SJSA1 (cell line): Measurements from ENCODE around the gene DTX1. TPM values are rescaled to one million over a fixed set of nuclear protein-coding genes. Genes with fewer than 3 reads are reported as not detected.

Source experiments
- DNase-seq, 2 experiments: peaks; one replicate each; pipeline ENCODE4 v3.0.0-alpha.2; 2015 to 2020; ENCODE audit warnings: low spot score in 2 of 2, low read depth in 1 of 2
- H3K27ac ChIP-seq: fragments of 250-450 bp; sonication (Bioruptor Pico); 2 replicates; pipeline ENCODE4 v1.5.1; 2020; ENCODE audit warnings: mild to moderate bottlenecking, moderate library complexity
- H3K27me3 ChIP-seq: fragments of 250-450 bp; sonication (Bioruptor Pico); replicated peaks from 2 replicates; pipeline ENCODE4 v1.5.1; 2020; ENCODE audit warnings: mild to moderate bottlenecking, moderate library complexity
- H3K36me3 ChIP-seq: fragments of 250-450 bp; sonication (Bioruptor Pico); 2 replicates; pipeline ENCODE4 v1.5.1; 2020; ENCODE audit warnings: mild to moderate bottlenecking
- H3K4me1 ChIP-seq: fragments of 250-450 bp; sonication (Bioruptor Pico); replicated peaks from 2 replicates; pipeline ENCODE4 v1.6.1; 2021; ENCODE audit warnings: mild to moderate bottlenecking
- H3K4me3 ChIP-seq: fragments of 250-450 bp; sonication (Bioruptor Pico); 2 replicates; pipeline ENCODE4 v1.5.1; 2020; ENCODE audit warnings: mild to moderate bottlenecking
- H3K9me3 ChIP-seq: fragments of 250-450 bp; sonication (Bioruptor Pico); replicated peaks from 2 replicates; pipeline ENCODE4 v1.5.1; 2020; ENCODE audit warnings: mild to moderate bottlenecking
- total RNA-seq: library from RNA; depleted of rRNA; stranded (reverse); fragments of >200 nt; shearing (Covaris generic); gene quantifications from 2 replicates; pipeline ENCODE4 v1.2.3, GENCODE V29; 2014; rRNA removed

The DTX1 gene
- total RNA-seq, result not detected in 2 replicates

- Histone ChIP-seq H3K36me3 (no peaks in the 10 kb centered on the region), H3K4me3 (no peak within 1 kb of the TSS), H3K9me3 (no peaks in the 10 kb centered on the region), H3K27me3 (peaks cover 42% of the 10 kb centered on the region), H3K27ac (no peak within 1 kb of the TSS), H3K4me1 (no peaks in the 10 kb centered on the region)
- no peak for DNase-seq
These were observed at the start of gene DTX1 for GRCh38 chr12:113056631-113057488. Gene DTX1, plus strand, starts transcription at chr12:113056730. Its CDS starts 1,463 bp downstream, at chr12:113058193.

- H3K4me3 ChIP-seq, result no peak overlapping the region
- peak; percentile 56 to 60 for DNase-seq
- H3K9me3 ChIP-seq, result no peaks in the 10 kb centered on the region
- peaks cover 13% of the 10 kb centered on the region for H3K4me1 ChIP-seq
- no peaks in the 10 kb centered on the region for H3K36me3 ChIP-seq
- no peaks in the 10 kb centered on the region for H3K27me3 ChIP-seq
- no peak overlapping the region; the same call in 1 of the 2 replicates for H3K27ac ChIP-seq
These were observed 49.4 kb upstream of the DTX1 start for GRCh38 chr12:113007166-113007565.

GRCh38 chr12:113010701-113011100 is 45.8 kb upstream of the DTX1 start:
- H3K9me3 ChIP-seq, result no peaks in the 10 kb centered on the region
- no peak for DNase-seq

GRCh38 chr12:113014565-113014964 is 42.0 kb upstream of the DTX1 start:
- Histone ChIP-seq H3K36me3 (no peaks in the 10 kb centered on the region), H3K9me3 (no peaks in the 10 kb centered on the region), H3K4me1 (peaks cover 5% of the 10 kb centered on the region; the same call in 1 of the 2 replicates), H3K27ac (no peak overlapping the region), H3K27me3 (no peaks in the 10 kb centered on the region), H3K4me3 (no peak overlapping the region)
- DNase-seq, result no peak

More at GRCh38 chr12:113010701-113011100, 45.8 kb upstream of the DTX1 start:
- Histone ChIP-seq H3K27me3 (no peaks in the 10 kb centered on the region), H3K4me1 (peaks cover 13% of the 10 kb centered on the region), H3K27ac (no peak overlapping the region), H3K4me3 (no peak overlapping the region), H3K36me3 (no peaks in the 10 kb centered on the region)

- Histone ChIP-seq H3K9me3 (no peaks in the 10 kb centered on the region), H3K27ac (no peak overlapping the region), H3K36me3 (no peaks in the 10 kb centered on the region), H3K27me3 (no peaks in the 10 kb centered on the region), H3K4me1 (peaks cover 5% of the 10 kb centered on the region; the same call in 1 of the 2 replicates), H3K4me3 (no peak overlapping the region)
- DNase-seq, result no peak
These were observed 39.7 kb upstream of the DTX1 start for GRCh38 chr12:113016796-113017195.

- DNase-seq, result no peak
- Histone ChIP-seq H3K4me3 (no peak overlapping the region), H3K9me3 (no peaks in the 10 kb centered on the region), H3K27ac (no peak overlapping the region), H3K4me1 (peaks cover 5% of the 10 kb centered on the region; the same call in 1 of the 2 replicates), H3K27me3 (no peaks in the 10 kb centered on the region), H3K36me3 (no peaks in the 10 kb centered on the region)
These were observed 37.5 kb upstream of the DTX1 start for GRCh38 chr12:113019025-113019424.

- no peaks in the 10 kb centered on the region for H3K9me3 ChIP-seq
- H3K4me3 ChIP-seq, result no peak overlapping the region
- DNase-seq, result no peak
- no peak overlapping the region for H3K27ac ChIP-seq
- H3K36me3 ChIP-seq, result no peaks in the 10 kb centered on the region
- peaks cover 5% of the 10 kb centered on the region; the same call in 1 of the 2 replicates for H3K4me1 ChIP-seq
- no peaks in the 10 kb centered on the region for H3K27me3 ChIP-seq
These were observed 35.0 kb upstream of the DTX1 start for GRCh38 chr12:113021500-113021899.

GRCh38 chr12:113022563-113023297 is 33.8 kb upstream of the DTX1 start:
- no peak overlapping the region for H3K27ac ChIP-seq
- DNase-seq, result no peak
- no peaks in the 10 kb centered on the region for H3K9me3 ChIP-seq
- H3K4me3 ChIP-seq, result no peak overlapping the region
- no peaks in the 10 kb centered on the region for H3K36me3 ChIP-seq
- no peaks in the 10 kb centered on the region for H3K27me3 ChIP-seq
- H3K4me1 ChIP-seq, result peaks cover 5% of the 10 kb centered on the region; the same call in 1 of the 2 replicates

- H3K4me3 ChIP-seq, result no peak overlapping the region
- H3K9me3 ChIP-seq, result no peaks in the 10 kb centered on the region
- H3K27ac ChIP-seq, result no peak overlapping the region
- no peaks in the 10 kb centered on the region for H3K36me3 ChIP-seq
- H3K27me3 ChIP-seq, result peaks cover 4% of the 10 kb centered on the region; the same call in 1 of the 2 replicates
- DNase-seq, result no peak
- no peaks in the 10 kb centered on the region for H3K4me1 ChIP-seq
These were observed 28.8 kb upstream of the DTX1 start for GRCh38 chr12:113027726-113028125.

GRCh38 chr12:113030875-113031525 is 25.5 kb upstream of the DTX1 start:
- peaks cover 9% of the 10 kb centered on the region; the same call in 1 of the 2 replicates for H3K27me3 ChIP-seq
- H3K36me3 ChIP-seq, result no peaks in the 10 kb centered on the region
- no peak overlapping the region for H3K4me3 ChIP-seq
- no peaks in the 10 kb centered on the region for H3K9me3 ChIP-seq
- no peaks in the 10 kb centered on the region for H3K4me1 ChIP-seq
- H3K27ac ChIP-seq, result no peak overlapping the region
- peak in 1 of 2 experiments; percentile 23 for DNase-seq

GRCh38 chr12:113039911-113040445 is 16.6 kb upstream of the DTX1 start:
- Histone ChIP-seq H3K4me3 (no peak overlapping the region), H3K27me3 (no peaks in the 10 kb centered on the region), H3K4me1 (no peaks in the 10 kb centered on the region), H3K27ac (no peak overlapping the region), H3K36me3 (no peaks in the 10 kb centered on the region), H3K9me3 (no peaks in the 10 kb centered on the region)
- no peak for DNase-seq

GRCh38 chr12:113040722-113041171 is 15.8 kb upstream of the DTX1 start:
- no peak overlapping the region for H3K27ac ChIP-seq
- no peaks in the 10 kb centered on the region for H3K36me3 ChIP-seq
- H3K4me3 ChIP-seq, result no peak overlapping the region
- DNase-seq, result no peak
- no peaks in the 10 kb centered on the region for H3K4me1 ChIP-seq
- H3K9me3 ChIP-seq, result no peaks in the 10 kb centered on the region
- no peaks in the 10 kb centered on the region; the same call in 1 of the 2 replicates for H3K27me3 ChIP-seq

- Histone ChIP-seq H3K9me3 (no peaks in the 10 kb centered on the region), H3K27me3 (no peaks in the 10 kb centered on the region; the same call in 1 of the 2 replicates), H3K4me3 (no peak overlapping the region), H3K27ac (no peak overlapping the region), H3K36me3 (no peaks in the 10 kb centered on the region), H3K4me1 (no peaks in the 10 kb centered on the region)
- DNase-seq, result no peak
These were observed 15.0 kb upstream of the DTX1 start for GRCh38 chr12:113041560-113041959.
